ENCODE data around the gene HDHD5.

DNA sequence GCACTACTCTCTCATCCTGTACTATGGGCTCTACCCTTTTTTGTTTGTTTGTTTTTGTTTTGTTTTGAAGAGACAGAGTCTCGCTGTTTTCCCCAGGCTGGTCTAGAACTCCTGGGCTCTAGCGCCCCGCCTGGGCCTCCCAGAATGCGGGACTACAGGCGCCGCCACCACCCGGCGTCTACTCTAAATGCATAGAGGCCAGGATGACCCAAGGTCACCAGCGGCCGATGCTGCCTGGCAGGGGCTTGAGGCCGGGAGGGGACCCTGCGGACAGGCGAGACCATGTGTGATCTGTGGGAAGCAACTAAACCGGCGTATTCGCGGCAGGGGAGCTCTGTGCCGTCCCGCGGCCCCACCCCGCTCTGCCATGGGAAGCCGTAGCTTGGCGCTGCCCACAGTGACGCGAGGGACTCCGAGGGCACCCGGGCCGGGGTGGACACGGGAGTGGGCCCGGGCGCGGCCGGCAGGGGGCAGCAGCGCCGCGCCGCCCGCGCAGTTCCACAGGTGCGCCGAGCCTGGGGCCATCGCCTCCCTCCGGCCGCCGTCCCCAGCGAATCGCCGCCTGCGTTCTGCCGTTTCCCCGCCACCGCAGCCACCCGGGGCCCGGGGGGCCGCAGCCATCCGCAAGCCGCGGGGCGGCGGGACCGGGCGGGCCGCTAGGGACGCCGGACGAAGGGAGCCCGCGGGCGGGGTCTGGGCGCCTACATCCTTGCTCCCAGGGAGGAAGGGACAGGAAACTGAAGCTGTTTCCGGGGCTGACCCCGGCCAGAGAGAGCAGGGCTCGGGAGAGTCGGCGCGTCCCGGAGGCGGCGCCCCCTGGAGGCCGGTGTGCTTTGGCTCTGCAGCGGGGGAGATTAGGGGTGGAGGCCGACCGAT is 12.3 kb upstream of the HDHD5 start:
- TF ChIP-seq, protein P1, sequence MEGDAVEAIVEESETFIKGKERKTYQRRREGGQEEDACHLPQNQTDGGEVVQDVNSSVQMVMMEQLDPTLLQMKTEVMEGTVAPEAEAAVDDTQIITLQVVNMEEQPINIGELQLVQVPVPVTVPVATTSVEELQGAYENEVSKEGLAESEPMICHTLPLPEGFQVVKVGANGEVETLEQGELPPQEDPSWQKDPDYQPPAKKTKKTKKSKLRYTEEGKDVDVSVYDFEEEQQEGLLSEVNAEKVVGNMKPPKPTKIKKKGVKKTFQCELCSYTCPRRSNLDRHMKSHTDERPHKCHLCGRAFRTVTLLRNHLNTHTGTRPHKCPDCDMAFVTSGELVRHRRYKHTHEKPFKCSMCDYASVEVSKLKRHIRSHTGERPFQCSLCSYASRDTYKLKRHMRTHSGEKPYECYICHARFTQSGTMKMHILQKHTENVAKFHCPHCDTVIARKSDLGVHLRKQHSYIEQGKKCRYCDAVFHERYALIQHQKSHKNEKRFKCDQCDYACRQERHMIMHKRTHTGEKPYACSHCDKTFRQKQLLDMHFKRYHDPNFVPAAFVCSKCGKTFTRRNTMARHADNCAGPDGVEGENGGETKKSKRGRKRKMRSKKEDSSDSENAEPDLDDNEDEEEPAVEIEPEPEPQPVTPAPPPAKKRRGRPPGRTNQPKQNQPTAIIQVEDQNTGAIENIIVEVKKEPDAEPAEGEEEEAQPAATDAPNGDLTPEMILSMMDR (IDR thresholded peaks at IDR 0.05), result peak; percentile 45 to 91 (median 72)
- TF ChIP-seq POLR2A (IDR thresholded peaks at IDR 0.05), result peak in 1 of 2 donors; percentile 63

Measured in thyroid gland (tissue), 4 donors.